ENCODE results near the gene TADA2A. TPM values are rescaled to one million over a fixed set of nuclear protein-coding genes. Genes with fewer than 3 reads are reported as not detected.

Gene TADA2A
- total RNA-seq, 1 experiment from 2014 or later = 24.6 TPM

DNA sequence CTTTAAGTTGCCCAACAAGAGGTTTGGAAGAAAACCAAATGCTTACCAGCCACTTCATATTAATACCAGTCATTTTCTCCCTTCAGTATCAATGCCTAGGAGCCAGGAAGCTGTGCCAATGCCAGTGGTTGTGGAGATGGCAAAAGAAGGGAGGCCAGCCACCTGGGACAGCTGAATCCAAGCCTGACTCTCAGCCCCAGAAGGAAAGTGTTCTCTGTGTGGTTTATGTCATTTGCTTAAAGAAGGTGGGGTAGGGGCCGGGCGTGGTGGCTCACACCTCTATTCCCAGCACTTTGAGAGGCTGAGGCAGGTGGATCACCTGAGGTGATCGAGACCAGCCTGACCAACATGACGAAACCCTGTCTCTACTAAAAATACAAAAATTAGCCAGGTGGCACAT lies 17.5 kb upstream of the TADA2A start:
- H3K4me1 ChIP-seq (ENCODE audit: control insufficient read depth in 1 of 2, insufficient read depth in 2 of 2, low read length in 2 of 2) = peaks cover 0 to 10% of the 10 kb centered on the region in 2 experiments; a peak in 2 of 4 replicates
- POLR2A ChIA-PET = interaction anchor here (1.5 kb wide), 1 partner anchor 16 kb away, joined by 3 read pairs; no protein-coding TSS in a partner anchor
- ATAC-seq (no peak), DNase-seq (ENCODE audit: low read depth, low spot score) (no peak)
- no peak overlapping the region for H3K4me2 ChIP-seq (ENCODE audit: low read length)
- no peaks in the 10 kb centered on the region for H3K27me3 ChIP-seq (ENCODE audit: insufficient read depth, low read length)
- RAD21 ChIA-PET (ENCODE audit: low non-redundant PET in 1 of 2, low total read pairs in 2 of 2, uncharacterized antibody in 2 of 2, unreplicated experiment in 2 of 2) = no interaction called here
- H2AFZ ChIP-seq (ENCODE audit: low read depth, low read length, poor library complexity, severe bottlenecking) = no peak overlapping the region
- no peak overlapping the region for H3K4me3 ChIP-seq (replicated peaks in 1 of 2; ENCODE audit: low read depth in 1 of 2, low read length in 2 of 2)
- H3K9ac ChIP-seq (ENCODE audit: low read length) = no peak overlapping the region
- intact Hi-C loops (cut with micrococcal nuclease) = no loop called here
- CTCF ChIA-PET = interaction anchor here (2.4 kb wide), 1 partner anchor 16 kb away, joined by 10 read pairs; no protein-coding TSS in a partner anchor
- H3K79me2 ChIP-seq (ENCODE audit: insufficient read depth, low read length) = no peaks in the 10 kb centered on the region
- no peaks in the 10 kb centered on the region for H3K36me3 ChIP-seq (ENCODE audit: control insufficient read depth in 1 of 2, insufficient read depth in 2 of 2, low read length in 2 of 2)
- no peaks in the 10 kb centered on the region for H3K9me2 ChIP-seq (ENCODE audit: insufficient read depth)
- TF ChIP-seq SRF (IDR thresholded peaks at IDR 0.05; ENCODE audit: low read depth) (no peak), FOSL1 (IDR thresholded peaks at IDR 0.05; ENCODE audit: low read depth) (no peak), EGR1 (IDR thresholded peaks at IDR 0.05; ENCODE audit: low read depth) (no peak), JUND (IDR thresholded peaks at IDR 0.05) (no peak), ZNF274 (IDR thresholded peaks at IDR 0.05; ENCODE audit: low read depth, low read length) (no peak), CEBPB (IDR thresholded peaks at IDR 0.05; ENCODE audit: low read depth) (no peak), EZH2 (IDR thresholded peaks at IDR 0.05) (no peak), ELF1 (IDR thresholded peaks at IDR 0.05; ENCODE audit: borderline replicate concordance, low read depth) (no peak), ZFX (IDR thresholded peaks at IDR 0.05) (no peak), EZH2phosphoT487 (IDR thresholded peaks at IDR 0.05; ENCODE audit: borderline replicate concordance) (no peak), POLR2A (IDR thresholded peaks at IDR 0.05; ENCODE audit: borderline replicate concordance, extremely low read depth, insufficient read depth, insufficient read length) (no peak), SP1 (IDR thresholded peaks at IDR 0.05; ENCODE audit: low read depth) (no peak), YY1 (IDR thresholded peaks at IDR 0.05; ENCODE audit: extremely low read depth, insufficient replicate concordance, low read depth, low read length) (no peak)
- TF ChIP-seq, protein P1, sequence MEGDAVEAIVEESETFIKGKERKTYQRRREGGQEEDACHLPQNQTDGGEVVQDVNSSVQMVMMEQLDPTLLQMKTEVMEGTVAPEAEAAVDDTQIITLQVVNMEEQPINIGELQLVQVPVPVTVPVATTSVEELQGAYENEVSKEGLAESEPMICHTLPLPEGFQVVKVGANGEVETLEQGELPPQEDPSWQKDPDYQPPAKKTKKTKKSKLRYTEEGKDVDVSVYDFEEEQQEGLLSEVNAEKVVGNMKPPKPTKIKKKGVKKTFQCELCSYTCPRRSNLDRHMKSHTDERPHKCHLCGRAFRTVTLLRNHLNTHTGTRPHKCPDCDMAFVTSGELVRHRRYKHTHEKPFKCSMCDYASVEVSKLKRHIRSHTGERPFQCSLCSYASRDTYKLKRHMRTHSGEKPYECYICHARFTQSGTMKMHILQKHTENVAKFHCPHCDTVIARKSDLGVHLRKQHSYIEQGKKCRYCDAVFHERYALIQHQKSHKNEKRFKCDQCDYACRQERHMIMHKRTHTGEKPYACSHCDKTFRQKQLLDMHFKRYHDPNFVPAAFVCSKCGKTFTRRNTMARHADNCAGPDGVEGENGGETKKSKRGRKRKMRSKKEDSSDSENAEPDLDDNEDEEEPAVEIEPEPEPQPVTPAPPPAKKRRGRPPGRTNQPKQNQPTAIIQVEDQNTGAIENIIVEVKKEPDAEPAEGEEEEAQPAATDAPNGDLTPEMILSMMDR (IDR thresholded peaks at IDR 0.05 in 2 of 3, conservative IDR thresholded peaks at IDR 0.05 in 1 of 3; ENCODE audit: borderline replicate concordance in 1 of 3, insufficient read depth in 1 of 3, low read depth in 2 of 3, low read length in 2 of 3) = no peak
- TF ChIP-seq, protein P2, sequence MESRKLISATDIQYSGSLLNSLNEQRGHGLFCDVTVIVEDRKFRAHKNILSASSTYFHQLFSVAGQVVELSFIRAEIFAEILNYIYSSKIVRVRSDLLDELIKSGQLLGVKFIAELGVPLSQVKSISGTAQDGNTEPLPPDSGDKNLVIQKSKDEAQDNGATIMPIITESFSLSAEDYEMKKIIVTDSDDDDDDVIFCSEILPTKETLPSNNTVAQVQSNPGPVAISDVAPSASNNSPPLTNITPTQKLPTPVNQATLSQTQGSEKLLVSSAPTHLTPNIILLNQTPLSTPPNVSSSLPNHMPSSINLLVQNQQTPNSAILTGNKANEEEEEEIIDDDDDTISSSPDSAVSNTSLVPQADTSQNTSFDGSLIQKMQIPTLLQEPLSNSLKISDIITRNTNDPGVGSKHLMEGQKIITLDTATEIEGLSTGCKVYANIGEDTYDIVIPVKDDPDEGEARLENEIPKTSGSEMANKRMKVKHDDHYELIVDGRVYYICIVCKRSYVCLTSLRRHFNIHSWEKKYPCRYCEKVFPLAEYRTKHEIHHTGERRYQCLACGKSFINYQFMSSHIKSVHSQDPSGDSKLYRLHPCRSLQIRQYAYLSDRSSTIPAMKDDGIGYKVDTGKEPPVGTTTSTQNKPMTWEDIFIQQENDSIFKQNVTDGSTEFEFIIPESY (IDR thresholded peaks at IDR 0.05; ENCODE audit: extremely low read depth, insufficient replicate concordance, low read length) = no peak
- BruUV-seq (replicated peaks) = no TSS peak
- H4K20me1 ChIP-seq (ENCODE audit: insufficient read depth) = no peaks in the 10 kb centered on the region
- no peaks in the 10 kb centered on the region for H3K9me3 ChIP-seq (ENCODE audit: control insufficient read depth in 1 of 2, insufficient read depth in 1 of 2, low read depth in 1 of 2, low read length in 2 of 2)
- no peak overlapping the region for H3K27ac ChIP-seq (ENCODE audit: low read depth, low read length)
